ENCODE results near the gene CARHSP1. TPM values are rescaled to one million over a fixed set of nuclear protein-coding genes. Genes with fewer than 3 reads are reported as not detected.

CARHSP1 gene
- total and polyA plus RNA-seq, 7 donors = 32.1 to 154 (median 79.5) TPM

- whole genome bisulfite sequencing, 2 donors = 86 to 87% methylated on average over 14 of the region's 14 CpGs
- Histone ChIP-seq H3K9me3 (no peaks in the 10 kb centered on the region), H3K36me3 (peaks cover 36 to 98% (median 67%) of the 10 kb centered on the region in 4 donors), H3K27ac (no peak overlapping the region), H3K4me1 (no peaks in the 10 kb centered on the region), H3K4me3 (no peak overlapping the region), H3K27me3 (no peaks in the 10 kb centered on the region)
- intact Hi-C loops (cut with DNase I) = no loop called here
- TF ChIP-seq EP300 (IDR thresholded peaks at IDR 0.05) (no peak), CTCF (IDR thresholded peaks at IDR 0.05) (no peak), POLR2A (IDR thresholded peaks at IDR 0.05) (no peak)
- peak; percentile 49 for DNase-seq
Measured at GRCh38 chr16:8893976-8894690, 25.3 kb upstream of the CARHSP1 start.

DNA sequence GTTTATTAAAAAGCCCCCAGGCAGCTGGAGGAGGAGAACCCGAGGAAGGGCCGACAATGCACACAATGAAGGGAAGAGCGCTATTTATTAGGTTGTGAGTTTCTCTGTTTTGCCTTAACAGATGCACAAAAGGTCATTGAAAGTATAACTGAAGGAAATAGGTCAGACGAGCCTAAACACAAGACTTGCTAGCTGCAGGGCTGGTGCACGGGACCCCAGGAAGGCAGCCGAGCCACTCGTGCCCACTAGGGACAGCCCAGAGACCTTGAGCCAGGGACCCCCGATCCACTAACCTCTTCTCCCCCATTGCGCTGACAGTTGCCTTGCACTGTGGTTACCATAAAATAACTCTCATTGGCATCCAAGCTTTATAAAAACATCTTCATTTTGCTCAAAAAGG lies 24.6 kb upstream of the CARHSP1 start:
- Histone ChIP-seq H3K27me3 (no peaks in the 10 kb centered on the region), H3K36me3 (peaks cover 29 to 91% (median 60%) of the 10 kb centered on the region in 4 donors), H3K4me3 (no peak overlapping the region), H3K9me3 (no peaks in the 10 kb centered on the region), H3K4me1 (peaks cover 0 to 2% (median 0%) of the 10 kb centered on the region in 4 donors), H3K27ac (no peak overlapping the region)
- no peak for TF ChIP-seq EP300 (IDR thresholded peaks at IDR 0.05)
- no peak for TF ChIP-seq POLR2A (IDR thresholded peaks at IDR 0.05)
- no peak for TF ChIP-seq POLR2AphosphoS5 (IDR thresholded peaks at IDR 0.05)
- TF ChIP-seq CTCF (IDR thresholded peaks at IDR 0.05) = no peak
- WGBS, 2 donors = 86 to 87% methylated on average over 9 of the region's 9 CpGs
- intact Hi-C loops (cut with DNase I) = no loop called here
- peak; percentile 36 for DNase-seq

DNA sequence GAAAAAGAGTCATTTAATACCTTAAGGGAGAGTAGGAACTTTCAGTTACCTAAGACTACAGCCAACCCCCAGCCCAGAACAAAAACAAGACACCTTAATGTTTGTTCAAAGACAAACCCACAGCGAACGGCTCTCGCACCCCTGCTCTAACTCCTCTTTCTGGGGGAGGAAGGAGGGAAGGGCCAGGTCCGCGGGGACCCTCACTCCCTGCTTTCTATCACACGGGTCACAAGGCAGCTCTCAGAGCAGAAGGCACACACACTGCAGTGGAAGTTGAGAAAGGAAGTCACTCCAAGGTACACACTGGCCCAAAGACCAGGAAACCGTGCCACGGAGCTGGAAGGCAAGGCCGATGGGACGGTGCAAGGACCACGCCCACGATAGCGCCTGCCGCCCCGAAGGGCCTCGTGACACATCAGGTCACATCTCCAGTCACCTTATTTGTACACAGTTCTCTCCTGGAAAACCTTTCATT lies 23.3 kb upstream of the CARHSP1 start:
- intact Hi-C loops (cut with DNase I) = no loop called here
- Histone ChIP-seq H3K27me3 (no peaks in the 10 kb centered on the region), H3K36me3 (peaks cover 23 to 78% (median 50%) of the 10 kb centered on the region in 4 donors), H3K9me3 (no peaks in the 10 kb centered on the region), H3K4me3 (no peak overlapping the region), H3K27ac (no peak overlapping the region), H3K4me1 (peaks cover 0 to 11% (median 5%) of the 10 kb centered on the region in 4 donors)
- no peak for TF ChIP-seq CTCF (IDR thresholded peaks at IDR 0.05)
- TF ChIP-seq POLR2A (IDR thresholded peaks at IDR 0.05) = no peak
- TF ChIP-seq POLR2AphosphoS5 (IDR thresholded peaks at IDR 0.05) = no peak
- no peak for TF ChIP-seq EP300 (IDR thresholded peaks at IDR 0.05)
- 64 to 82% methylated on average over 16 of the region's 16 CpGs for WGBS, 2 donors
- peak; percentile 57 for DNase-seq

DNA sequence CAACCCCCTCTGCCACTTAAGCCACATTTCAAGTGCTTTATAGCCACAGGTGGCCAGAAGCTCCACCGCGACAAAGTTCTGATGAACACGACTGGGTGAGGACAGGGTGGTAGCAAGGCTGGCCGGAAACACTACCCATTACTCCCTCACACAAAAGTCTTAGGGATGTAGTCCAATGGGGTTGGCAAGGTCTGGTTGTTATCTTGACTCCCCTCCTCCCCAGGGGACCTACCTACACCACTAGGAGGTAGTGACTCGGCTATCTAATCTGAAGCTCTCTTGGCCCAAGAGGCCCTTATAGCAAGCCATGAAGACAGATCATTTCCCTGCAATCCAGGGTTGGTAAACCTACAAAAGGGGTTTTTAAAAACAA lies 21.7 kb upstream of the CARHSP1 start:
- intact Hi-C loops (cut with DNase I) = no loop called here
- no peak overlapping the region for H3K4me3 ChIP-seq
- H3K4me1 ChIP-seq = peaks cover 0 to 23% (median 16%) of the 10 kb centered on the region in 4 donors
- H3K36me3 ChIP-seq = peaks cover 20 to 62% (median 38%) of the 10 kb centered on the region in 4 donors
- no peaks in the 10 kb centered on the region for H3K27me3 ChIP-seq
- TF ChIP-seq EP300 (IDR thresholded peaks at IDR 0.05) = no peak
- no peak for TF ChIP-seq CTCF (IDR thresholded peaks at IDR 0.05)
- no peak for TF ChIP-seq POLR2A (IDR thresholded peaks at IDR 0.05)
- TF ChIP-seq POLR2AphosphoS5 (IDR thresholded peaks at IDR 0.05) = no peak
- no peaks in the 10 kb centered on the region for H3K9me3 ChIP-seq
- 90% methylated on average over 5 of the region's 5 CpGs for WGBS, 2 donors
- no peak for DNase-seq
- H3K27ac ChIP-seq = no peak overlapping the region
